Activated naive CD4-positive, alpha-beta T cell treated with anti-CD3 and anti-CD28 coated beads, Interleukin-2, amount 50 U/mL, for 24 hours (primary cell): ENCODE data around the gene RTEL1.

Experiments
- H3K27ac Mint-ChIP-seq: one replicate; pipeline ENCODE4 v1.8.0; 2021; ENCODE audit warnings: mild to moderate bottlenecking, mixed read lengths
- H3K27me3 Mint-ChIP-seq: one replicate; pipeline ENCODE4 v1.8.0; 2021; ENCODE audit warnings: mixed read lengths
- H3K36me3 Mint-ChIP-seq: one replicate; pipeline ENCODE4 v1.8.0; 2021; ENCODE audit warnings: mixed read lengths
- H3K4me1 Mint-ChIP-seq: one replicate; pipeline ENCODE4 v1.8.0; 2021; ENCODE audit warnings: mixed read lengths
- H3K4me3 Mint-ChIP-seq: one replicate; pipeline ENCODE4 v1.8.0; 2021; ENCODE audit warnings: mild to moderate bottlenecking, mixed read lengths
- H3K9me3 Mint-ChIP-seq: one replicate; pipeline ENCODE4 v1.8.0; 2021; ENCODE audit warnings: mixed read lengths

RTEL1 gene

GRCh38 chr20:63702036-63702665 is 44.0 kb downstream of the RTEL1 start:
- no peak overlapping the region for H3K4me3 Mint-ChIP-seq
- no peaks in the 10 kb centered on the region for H3K9me3 Mint-ChIP-seq
- H3K27ac Mint-ChIP-seq: no peak overlapping the region
- peaks cover 8% of the 10 kb centered on the region for H3K36me3 Mint-ChIP-seq
- H3K27me3 Mint-ChIP-seq: no peaks in the 10 kb centered on the region
- peaks cover 25% of the 10 kb centered on the region for H3K4me1 Mint-ChIP-seq

DNA sequence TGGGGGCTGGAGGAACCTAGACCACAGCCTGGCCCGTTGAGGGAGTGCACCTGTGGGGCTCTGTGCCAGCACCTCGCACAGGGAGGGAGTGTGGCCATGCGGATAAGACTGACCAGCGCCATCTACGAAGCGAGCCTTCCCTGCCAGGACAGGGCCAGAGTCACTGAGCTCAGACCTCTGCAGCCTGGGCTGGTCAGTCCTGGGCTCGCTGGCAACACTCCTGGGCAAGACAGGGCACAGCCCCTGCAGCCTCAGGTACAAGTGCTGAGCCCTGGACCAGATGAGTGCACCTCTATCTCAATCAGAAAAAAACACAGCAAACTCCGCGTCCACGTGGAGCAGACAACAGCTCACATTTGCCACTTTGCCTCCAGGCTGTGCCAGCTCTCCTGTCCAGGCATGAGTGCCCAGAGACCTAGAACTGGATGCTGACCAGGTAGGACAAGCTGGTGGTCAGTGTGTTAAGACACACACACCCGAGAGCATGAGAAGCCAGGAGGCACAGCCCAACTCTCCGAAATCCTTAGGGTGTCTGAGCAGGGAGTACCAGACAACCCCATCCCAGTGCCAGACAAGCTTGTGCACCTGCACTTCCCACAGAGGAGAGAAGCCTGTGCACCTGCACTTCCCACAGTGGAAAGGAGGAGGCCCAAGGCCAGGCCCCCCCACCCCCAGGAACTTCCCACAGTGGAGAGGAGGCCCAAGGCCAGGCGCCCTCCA is 44.8 kb downstream of the RTEL1 start:
- peaks cover 8% of the 10 kb centered on the region for H3K36me3 Mint-ChIP-seq
- no peaks in the 10 kb centered on the region for H3K27me3 Mint-ChIP-seq
- no peak overlapping the region for H3K27ac Mint-ChIP-seq
- no peaks in the 10 kb centered on the region for H3K9me3 Mint-ChIP-seq
- H3K4me1 Mint-ChIP-seq: peaks cover 25% of the 10 kb centered on the region
- no peak overlapping the region for H3K4me3 Mint-ChIP-seq

DNA sequence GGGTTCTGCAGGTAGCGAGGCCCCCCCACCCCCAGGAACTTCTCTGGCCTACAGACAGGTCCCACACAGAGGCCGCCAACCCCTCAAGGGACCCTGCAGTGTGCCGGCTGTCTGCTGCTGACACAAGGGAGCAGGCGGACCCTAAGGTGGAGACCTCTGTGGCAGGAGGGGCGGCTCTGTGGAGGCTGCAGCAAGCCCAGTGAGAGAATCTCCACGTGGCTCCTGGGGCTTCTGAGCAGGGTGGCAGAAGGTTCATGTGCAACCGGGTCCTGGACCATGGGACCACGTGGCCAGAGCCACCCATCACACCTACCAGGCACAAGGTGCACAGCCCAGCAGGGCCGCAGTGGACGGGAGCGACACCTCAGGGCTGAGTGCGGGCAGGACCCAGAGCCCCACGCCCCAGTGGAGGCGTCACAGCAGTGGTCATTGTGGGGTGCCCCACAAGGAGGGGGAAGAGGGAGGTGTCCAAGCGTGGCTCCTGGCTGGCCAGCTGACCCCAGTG is 45.4 kb downstream of the RTEL1 start:
- Mint-ChIP-seq H3K4me3 (no peak overlapping the region), H3K27ac (no peak overlapping the region), H3K9me3 (no peaks in the 10 kb centered on the region)

GRCh38 chr20:63703976-63704748 is 46.0 kb downstream of the RTEL1 start:
- H3K9me3 Mint-ChIP-seq: no peaks in the 10 kb centered on the region
- no peaks in the 10 kb centered on the region for H3K27me3 Mint-ChIP-seq
- H3K4me3 Mint-ChIP-seq: no peak overlapping the region
- H3K36me3 Mint-ChIP-seq: peaks cover 8% of the 10 kb centered on the region
- no peak overlapping the region for H3K27ac Mint-ChIP-seq
- H3K4me1 Mint-ChIP-seq: peaks cover 31% of the 10 kb centered on the region

More for the DNA sequence above, 45.4 kb downstream of the RTEL1 start:
- no peaks in the 10 kb centered on the region for H3K27me3 Mint-ChIP-seq
- peaks cover 26% of the 10 kb centered on the region for H3K4me1 Mint-ChIP-seq
- peaks cover 8% of the 10 kb centered on the region for H3K36me3 Mint-ChIP-seq

GRCh38 chr20:63704749-63705117 is 46.6 kb downstream of the RTEL1 start:
- Mint-ChIP-seq H3K9me3 (no peaks in the 10 kb centered on the region), H3K36me3 (peaks cover 8% of the 10 kb centered on the region), H3K4me3 (no peak overlapping the region), H3K4me1 (peaks cover 31% of the 10 kb centered on the region), H3K27ac (peak overlapping the region; percentile 78), H3K27me3 (no peaks in the 10 kb centered on the region)

DNA sequence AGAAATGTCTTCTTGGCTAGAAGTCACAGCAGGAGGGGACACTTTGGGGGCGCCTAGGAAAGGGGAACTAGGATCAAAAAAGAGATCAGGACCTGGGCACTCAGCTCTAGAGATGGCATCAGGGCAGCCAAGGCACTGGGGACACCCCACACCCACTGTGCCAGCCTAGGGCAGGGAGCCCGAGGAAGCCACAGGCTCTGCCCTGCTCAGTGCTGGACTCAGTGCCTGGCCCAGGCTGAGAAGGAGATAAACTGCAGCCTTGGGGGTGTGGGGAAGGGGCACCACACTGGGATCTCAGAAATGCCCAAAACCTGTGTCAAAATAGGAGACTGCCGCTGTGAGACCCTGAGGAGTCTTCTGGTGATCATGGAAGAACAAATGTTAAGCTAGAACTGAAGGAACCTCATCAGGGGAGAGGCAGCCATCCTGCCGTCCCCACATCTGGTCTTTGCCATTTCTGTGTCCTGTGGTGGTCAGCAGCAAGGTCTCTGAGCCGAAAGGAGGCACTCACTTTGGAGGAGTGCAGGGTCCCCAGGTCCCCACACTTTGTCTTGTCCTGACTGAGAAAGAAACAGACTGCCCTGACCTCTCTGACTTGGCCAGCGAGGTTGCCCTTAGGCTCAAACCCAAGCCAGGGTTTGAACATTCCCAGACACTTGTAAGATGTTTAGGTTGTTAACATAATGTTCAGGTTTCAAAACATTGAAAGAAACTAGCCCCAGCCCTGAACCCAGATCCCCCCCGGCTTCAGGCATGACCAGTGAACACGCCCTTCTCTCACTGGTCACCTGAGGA is 47.3 kb downstream of the RTEL1 start:
- H3K36me3 Mint-ChIP-seq: peaks cover 9% of the 10 kb centered on the region
- no peaks in the 10 kb centered on the region for H3K9me3 Mint-ChIP-seq
- H3K27me3 Mint-ChIP-seq: no peaks in the 10 kb centered on the region
- H3K4me3 Mint-ChIP-seq: peak overlapping the region; percentile 27
- H3K4me1 Mint-ChIP-seq: peaks cover 33% of the 10 kb centered on the region
- peak overlapping the region; percentile 78 for H3K27ac Mint-ChIP-seq

DNA sequence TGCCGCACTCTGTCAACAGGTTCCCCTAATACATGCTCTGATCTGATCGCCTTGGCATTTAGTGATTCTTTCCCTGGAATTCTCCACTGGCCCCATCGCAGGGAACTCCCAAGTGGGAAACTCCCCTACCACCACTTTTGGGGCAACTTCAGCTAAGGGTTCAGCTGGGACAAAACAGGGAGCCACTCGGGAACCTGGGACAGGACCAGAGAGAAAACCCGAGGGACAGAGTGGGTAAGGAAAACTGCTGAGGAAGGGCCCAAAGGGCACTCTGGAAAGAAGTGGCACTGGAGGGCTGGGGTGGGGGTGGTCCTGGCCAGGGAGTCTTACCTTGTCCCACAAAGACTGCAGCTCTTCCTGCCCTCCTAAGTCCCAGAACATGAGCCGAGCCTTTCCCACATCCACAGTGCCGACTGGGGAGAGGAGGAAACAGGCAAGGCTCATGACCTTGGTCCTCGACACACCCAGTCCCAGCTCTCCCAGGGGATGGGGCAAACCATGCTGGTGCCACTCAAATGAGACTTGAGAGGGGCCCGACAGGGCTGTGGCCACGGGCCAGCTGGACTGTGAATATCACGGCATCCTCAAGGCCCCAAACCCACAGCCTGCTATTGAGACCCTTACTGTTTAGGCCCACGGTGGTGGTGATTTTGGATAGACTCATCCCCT is 48.0 kb downstream of the RTEL1 start:
- Mint-ChIP-seq H3K4me1 (peaks cover 39% of the 10 kb centered on the region), H3K27ac (peak overlapping the region; percentile 89), H3K27me3 (no peaks in the 10 kb centered on the region), H3K9me3 (no peaks in the 10 kb centered on the region), H3K4me3 (peak overlapping the region; percentile 91), H3K36me3 (peaks cover 16% of the 10 kb centered on the region)

- H3K4me1 Mint-ChIP-seq: peaks cover 45% of the 10 kb centered on the region
- H3K27ac Mint-ChIP-seq: peak overlapping the region; percentile 89
- no peaks in the 10 kb centered on the region for H3K27me3 Mint-ChIP-seq
- peak overlapping the region; percentile 91 for H3K4me3 Mint-ChIP-seq
- H3K9me3 Mint-ChIP-seq: no peaks in the 10 kb centered on the region
- H3K36me3 Mint-ChIP-seq: peaks cover 18% of the 10 kb centered on the region
Observed at GRCh38 chr20:63706852-63707557, 48.9 kb downstream of the RTEL1 start.

GRCh38 chr20:63707558-63708300 is 49.6 kb downstream of the RTEL1 start, which contains the start of the genes ARFRP1 and ZGPAT:
ARFRP1 (minus strand) TSS chr20:63707976; CDS start chr20:63707091, 885 bp downstream.
ZGPAT (plus strand) TSS chr20:63708039; CDS start chr20:63708581, 542 bp downstream.
- Mint-ChIP-seq H3K36me3 (peaks cover 23% of the 10 kb centered on the region), H3K27ac (peak within 1 kb of the TSS; percentile 89), H3K27me3 (no peaks in the 10 kb centered on the region), H3K9me3 (no peaks in the 10 kb centered on the region), H3K4me3 (peak within 1 kb of the TSS; percentile 91), H3K4me1 (peaks cover 52% of the 10 kb centered on the region)

- peaks cover 25% of the 10 kb centered on the region for H3K36me3 Mint-ChIP-seq
- peak overlapping the region; percentile 17 for H3K27ac Mint-ChIP-seq
- H3K9me3 Mint-ChIP-seq: no peaks in the 10 kb centered on the region
- peaks cover 56% of the 10 kb centered on the region for H3K4me1 Mint-ChIP-seq
- H3K4me3 Mint-ChIP-seq: peak overlapping the region; percentile 86
- no peaks in the 10 kb centered on the region for H3K27me3 Mint-ChIP-seq
Observed at GRCh38 chr20:63708301-63709148, 50.4 kb downstream of the RTEL1 start.

DNA sequence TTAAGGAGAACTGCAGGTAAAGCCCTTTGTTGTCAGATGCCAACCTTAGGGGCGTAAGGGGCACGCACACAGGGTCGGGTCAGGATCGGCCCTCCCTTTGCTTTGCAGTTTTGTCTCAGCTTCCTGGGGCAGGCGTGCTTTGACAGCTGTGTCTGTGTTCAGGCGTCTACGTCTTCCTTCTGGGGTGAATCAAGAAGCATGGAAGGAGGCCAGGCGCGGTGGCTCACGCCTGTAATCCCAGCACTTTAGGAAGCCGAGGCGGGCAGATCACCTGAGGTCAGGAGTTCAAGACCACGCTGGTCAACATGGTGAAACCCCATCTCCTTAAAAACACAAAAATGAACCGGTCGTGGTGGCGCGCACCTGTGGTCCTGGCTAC is 51.0 kb downstream of the RTEL1 start:
- no peaks in the 10 kb centered on the region for H3K9me3 Mint-ChIP-seq
- peaks cover 59% of the 10 kb centered on the region for H3K4me1 Mint-ChIP-seq
- H3K27me3 Mint-ChIP-seq: no peaks in the 10 kb centered on the region
- H3K4me3 Mint-ChIP-seq: peak overlapping the region; percentile 86
- peaks cover 28% of the 10 kb centered on the region for H3K36me3 Mint-ChIP-seq
- H3K27ac Mint-ChIP-seq: no peak overlapping the region

GRCh38 chr20:63711085-63711645 is 53.1 kb downstream of the RTEL1 start:
- no peaks in the 10 kb centered on the region for H3K27me3 Mint-ChIP-seq
- peak overlapping the region; percentile 76 for H3K4me3 Mint-ChIP-seq
- no peaks in the 10 kb centered on the region for H3K9me3 Mint-ChIP-seq
- H3K4me1 Mint-ChIP-seq: peaks cover 59% of the 10 kb centered on the region
- H3K27ac Mint-ChIP-seq: no peak overlapping the region
- H3K36me3 Mint-ChIP-seq: peaks cover 37% of the 10 kb centered on the region

DNA sequence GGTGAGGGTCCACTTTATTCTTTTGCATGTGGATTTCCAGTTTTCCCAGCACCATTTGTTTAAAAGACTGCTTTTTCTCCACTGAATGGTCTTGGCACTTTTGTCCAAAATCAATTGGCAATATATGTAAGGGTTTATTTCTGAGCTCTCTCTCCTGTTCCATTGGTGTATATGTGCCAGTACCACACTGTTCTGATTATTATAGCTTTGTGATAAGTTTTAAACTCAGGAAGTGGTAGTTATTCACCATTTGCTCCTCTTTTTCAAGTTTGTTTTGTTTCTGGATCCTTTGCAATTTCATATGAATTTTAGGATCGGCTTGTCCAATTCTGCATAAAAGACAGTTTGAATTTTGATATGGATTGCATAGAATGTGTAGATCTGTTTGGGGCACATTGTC is 54.1 kb downstream of the RTEL1 start:
- no peak overlapping the region for H3K27ac Mint-ChIP-seq
- no peaks in the 10 kb centered on the region for H3K9me3 Mint-ChIP-seq
- peak overlapping the region; percentile 31 for H3K4me3 Mint-ChIP-seq
- no peaks in the 10 kb centered on the region for H3K27me3 Mint-ChIP-seq
- H3K36me3 Mint-ChIP-seq: peaks cover 37% of the 10 kb centered on the region
- peaks cover 60% of the 10 kb centered on the region for H3K4me1 Mint-ChIP-seq
